ENCODE data around the gene DNER. TPM values are rescaled to one million over a fixed set of nuclear protein-coding genes. Genes with fewer than 3 reads are reported as not detected.
"Not testable (repeated sequence)": the region's sequence is repeated elsewhere in the genome, so short reads cannot be mapped to it uniquely, and the experiment has no call there.

Gene DNER
- total RNA-seq, 1 experiment from 2014 or later, result 14.3 TPM

DNA sequence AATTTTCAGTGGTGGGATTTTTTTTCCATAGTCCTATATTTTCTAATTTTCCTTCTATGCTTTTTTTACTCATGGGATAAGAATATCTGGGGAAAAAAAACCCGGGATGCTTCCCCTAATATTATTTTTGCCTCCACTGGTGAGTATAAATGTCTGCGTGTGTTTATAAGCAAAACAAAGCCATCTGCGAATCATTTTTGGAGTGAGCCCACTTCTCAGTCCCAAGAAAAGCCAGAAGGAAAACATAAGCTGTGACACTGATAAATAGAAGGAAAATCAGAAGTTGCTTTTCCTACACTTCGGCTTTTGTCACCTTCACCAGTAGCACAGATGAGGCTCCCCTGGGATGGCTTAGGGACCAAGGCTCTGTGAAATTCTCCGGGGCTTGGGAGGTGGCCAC lies 308.6 kb downstream of the DNER start:
- DNase-seq (ENCODE audit: low read depth), result no peak

- DNase-seq (ENCODE audit: low read depth), result no peak
These were observed 311.1 kb downstream of the DNER start for GRCh38 chr2:229403296-229403695.

- DNase-seq (ENCODE audit: low read depth), result no peak
These were observed 313.0 kb downstream of the DNER start for GRCh38 chr2:229401171-229401865.

DNA sequence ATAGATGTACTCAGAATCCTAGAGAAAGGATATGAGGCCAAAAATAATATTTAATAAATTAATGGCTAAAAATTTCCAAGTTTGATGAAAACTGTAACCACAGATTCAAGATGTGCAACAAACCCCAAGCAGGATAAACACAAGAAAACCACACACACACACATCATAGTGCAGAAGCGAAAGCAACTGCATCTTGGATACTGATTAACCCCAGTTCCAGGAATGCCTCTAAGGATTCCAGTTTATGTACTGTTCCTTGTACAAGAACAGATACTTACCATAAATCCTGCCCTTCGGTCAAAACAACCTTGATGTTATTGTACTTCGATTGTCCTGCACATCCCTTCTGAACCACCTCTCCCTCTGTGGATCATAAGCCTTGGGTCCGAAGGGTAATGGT lies 320.4 kb downstream of the DNER start:
- no peak for DNase-seq (ENCODE audit: low read depth)

GRCh38 chr2:229392196-229392595 lies 322.2 kb downstream of the DNER start:
- no peak for DNase-seq (ENCODE audit: low read depth)

DNA sequence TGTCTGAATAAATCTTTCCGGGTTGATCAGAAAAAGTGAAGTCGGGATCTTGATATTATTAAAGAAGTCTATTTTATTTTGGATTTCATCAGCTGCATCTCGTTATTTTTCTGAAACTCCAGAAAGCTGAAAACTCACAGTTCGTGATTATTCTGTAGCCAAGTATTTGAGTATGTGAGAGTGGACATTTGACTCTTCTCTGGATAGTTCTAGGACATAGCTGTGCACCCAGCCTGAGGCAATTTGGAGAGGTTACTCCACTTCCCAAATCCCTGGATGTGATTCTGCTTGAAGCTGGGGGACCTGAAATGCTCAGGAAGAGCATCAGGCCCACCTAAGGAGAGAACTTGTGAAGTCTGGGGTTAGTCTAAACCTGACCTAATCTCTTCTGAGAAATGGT lies 325.6 kb downstream of the DNER start:
- no peak for DNase-seq (ENCODE audit: low read depth)

GRCh38 chr2:229387866-229388265 lies 326.5 kb downstream of the DNER start:
- no peak for DNase-seq (ENCODE audit: low read depth)

- no peak for DNase-seq (ENCODE audit: low read depth)
These were observed 334.2 kb downstream of the DNER start for GRCh38 chr2:229380101-229380625.

- DNase-seq (ENCODE audit: low read depth), result no peak
These were observed 336.0 kb downstream of the DNER start for GRCh38 chr2:229378386-229378785.

GRCh38 chr2:229376866-229377265 lies 337.5 kb downstream of the DNER start:
- DNase-seq (ENCODE audit: low read depth), result peak; percentile 13

DNA sequence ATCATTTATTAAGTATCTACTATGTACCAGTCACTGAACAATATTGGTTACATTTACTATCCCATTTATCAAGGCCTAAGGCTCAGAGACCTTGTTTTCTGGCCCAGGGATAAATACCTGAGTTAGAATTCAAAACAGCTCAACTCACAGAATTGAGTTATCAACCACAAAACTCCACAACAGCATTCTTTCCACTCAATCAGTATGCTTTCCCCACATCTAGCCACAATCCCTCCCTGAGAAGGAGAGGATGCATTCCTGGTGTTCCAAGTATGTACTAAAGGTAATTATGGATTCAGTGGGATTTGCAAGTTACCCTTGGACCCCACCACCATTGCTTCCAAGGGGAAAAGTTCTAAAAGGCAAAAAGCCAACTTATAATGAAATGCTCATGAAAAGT lies 339.1 kb downstream of the DNER start:
- no peak for DNase-seq (ENCODE audit: low read depth)

DNA sequence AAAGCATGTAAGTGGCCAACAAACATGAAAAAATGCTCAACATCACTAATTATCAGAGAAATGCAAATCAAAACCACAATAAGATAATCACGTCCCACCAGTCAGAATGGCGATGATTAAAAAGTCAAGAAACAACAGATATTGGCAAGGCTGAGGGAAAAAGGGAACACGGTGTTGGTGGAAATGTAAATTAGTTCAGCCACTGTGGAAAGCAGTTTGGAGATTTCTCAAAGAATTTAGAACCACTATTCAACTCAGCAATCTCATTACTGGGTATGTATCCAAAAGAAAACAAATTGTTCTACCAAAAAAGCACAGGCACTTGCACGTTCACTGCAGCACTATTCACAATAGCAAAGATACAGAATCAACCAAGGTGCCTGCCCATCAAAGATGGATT lies 341.0 kb downstream of the DNER start:
- DNase-seq (ENCODE audit: low read depth), result not testable (repeated sequence)

DNA sequence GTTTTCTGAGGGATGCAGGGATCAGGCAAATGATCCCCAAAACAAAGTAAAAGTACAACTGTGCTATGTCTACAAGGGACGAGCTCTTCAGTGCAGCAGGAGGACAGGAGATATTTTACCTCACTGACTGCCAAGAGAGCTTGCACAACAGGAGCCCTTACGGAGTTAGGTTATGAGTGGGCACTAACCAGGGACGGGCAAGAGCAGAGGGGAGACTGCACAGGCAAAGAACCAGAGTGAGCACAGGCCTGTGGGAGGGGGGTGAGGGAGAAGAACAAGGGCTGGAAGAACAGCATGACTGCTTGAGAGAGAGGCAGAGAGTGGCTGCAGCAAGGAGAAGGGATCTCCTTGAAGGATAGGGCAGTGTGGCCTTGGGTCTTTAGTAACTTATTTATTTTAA lies 342.1 kb downstream of the DNER start:
- DNase-seq (ENCODE audit: low read depth), result no peak

DNA sequence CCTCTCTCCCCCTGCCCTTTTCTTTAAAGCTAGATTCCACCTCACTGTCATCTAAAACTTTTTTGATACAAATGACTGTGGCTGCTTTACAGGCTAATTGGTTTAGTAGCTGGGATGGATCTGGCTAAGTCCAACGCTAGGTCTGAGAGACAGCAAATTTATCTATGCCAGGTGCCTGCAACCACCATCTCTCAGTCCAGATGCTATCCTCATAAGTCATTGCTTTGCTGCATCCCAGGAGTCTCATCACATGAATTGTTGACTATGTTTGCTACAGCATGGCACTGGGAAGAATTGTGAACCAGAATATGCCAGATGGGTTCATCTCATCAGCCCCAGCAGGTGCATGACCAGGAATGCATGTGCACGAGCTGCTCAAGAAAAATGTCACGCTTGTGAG lies 343.3 kb downstream of the DNER start:
- DNase-seq (ENCODE audit: low read depth), result no peak

- DNase-seq (ENCODE audit: low read depth), result no peak
These were observed 343.8 kb downstream of the DNER start for GRCh38 chr2:229370509-229370908.

GRCh38 chr2:229363185-229363814 lies 351.1 kb downstream of the DNER start:
- DNase-seq (ENCODE audit: low read depth), result no peak

GRCh38 chr2:229350883-229351282 lies 363.5 kb downstream of the DNER start:
- DNase-seq (ENCODE audit: low read depth), result no peak

DNA sequence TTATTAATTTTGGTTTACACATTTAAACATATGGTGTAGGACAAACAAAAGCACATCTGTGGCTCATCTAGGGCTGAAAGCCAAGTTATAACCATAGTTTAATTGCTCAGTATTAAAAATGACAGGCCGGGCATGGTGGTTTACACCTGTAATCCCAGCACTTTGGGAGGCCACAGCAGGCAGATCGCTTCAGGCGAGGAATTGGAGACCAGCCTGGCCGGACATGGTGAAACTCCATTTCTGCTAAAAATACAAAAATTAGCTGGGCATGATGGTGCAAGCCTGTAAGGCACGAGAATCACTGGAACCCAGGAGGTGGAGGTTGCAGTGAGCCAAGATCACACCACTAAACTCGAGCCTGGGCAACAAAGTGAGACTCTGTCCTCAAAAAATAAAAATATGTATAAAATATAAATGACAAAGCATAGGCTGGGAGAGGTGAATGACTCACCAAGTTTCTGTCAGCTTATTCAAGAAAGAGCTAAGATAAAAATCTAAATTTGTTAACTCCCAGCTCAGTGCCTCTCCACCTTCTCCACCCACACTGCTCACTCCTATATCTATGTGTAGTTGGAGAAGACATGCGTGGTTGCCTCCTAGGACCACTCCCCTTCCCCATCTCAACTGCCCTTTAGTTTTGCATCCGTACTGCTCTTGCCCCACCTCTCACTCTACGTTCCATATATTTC lies 364.1 kb downstream of the DNER start:
- DNase-seq (ENCODE audit: low read depth), result no peak

DNA sequence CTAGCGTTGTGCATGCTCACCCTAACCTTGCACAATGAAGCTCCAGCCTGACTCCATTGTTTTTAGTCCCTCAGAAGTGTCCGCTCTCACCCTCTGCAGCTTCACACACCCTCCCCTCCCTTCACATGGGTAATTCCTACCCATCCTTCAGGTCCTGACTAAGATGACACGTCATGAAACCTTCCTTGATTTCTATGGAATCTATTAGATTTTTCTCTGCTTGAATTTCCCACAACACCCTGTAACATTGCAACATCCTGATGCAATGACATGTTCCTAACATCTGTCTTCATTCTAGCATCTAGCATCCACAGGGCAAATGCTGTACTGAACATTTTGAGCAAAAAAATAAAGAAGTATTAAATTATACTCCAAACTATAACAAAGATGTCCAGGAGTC lies 366.2 kb downstream of the DNER start:
- no peak for DNase-seq (ENCODE audit: low read depth)

GRCh38 chr2:229346816-229347540 lies 367.4 kb downstream of the DNER start:
- DNase-seq (ENCODE audit: low read depth), result no peak

DNA sequence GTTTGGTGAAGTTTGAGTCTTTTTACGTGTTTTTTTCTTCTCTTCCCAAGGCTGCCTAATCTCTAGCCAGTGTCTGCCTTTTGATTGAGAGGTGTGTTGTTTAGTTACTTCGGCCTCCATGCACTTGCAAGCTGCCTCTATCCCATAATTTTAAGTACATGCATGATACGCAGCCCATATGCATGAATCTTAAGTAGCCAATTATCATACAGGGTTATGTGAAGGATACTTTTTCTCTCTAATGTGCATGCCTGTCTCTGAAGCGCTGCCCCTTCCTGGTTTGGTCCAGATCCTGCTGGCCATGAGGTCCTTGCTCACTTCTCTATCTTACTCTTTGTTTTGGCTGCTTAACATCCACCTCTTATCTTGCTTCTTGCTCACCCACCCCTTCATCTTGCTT lies 369.4 kb downstream of the DNER start:
- no peak for DNase-seq (ENCODE audit: low read depth)

GRCh38 chr2:229344151-229344551 lies 370.2 kb downstream of the DNER start:
- DNase-seq (ENCODE audit: low read depth), result peak; percentile 32
